NCI-H1092 treated with DMSO at 0.1 percent for 48 hours (cell line): ENCODE measurements around the gene THBD.

Experiments used
- DNase-seq: peaks from one replicate; lab custom pipeline; 2025; lab: John Stamatoyannopoulos, UW

THBD gene

DNA sequence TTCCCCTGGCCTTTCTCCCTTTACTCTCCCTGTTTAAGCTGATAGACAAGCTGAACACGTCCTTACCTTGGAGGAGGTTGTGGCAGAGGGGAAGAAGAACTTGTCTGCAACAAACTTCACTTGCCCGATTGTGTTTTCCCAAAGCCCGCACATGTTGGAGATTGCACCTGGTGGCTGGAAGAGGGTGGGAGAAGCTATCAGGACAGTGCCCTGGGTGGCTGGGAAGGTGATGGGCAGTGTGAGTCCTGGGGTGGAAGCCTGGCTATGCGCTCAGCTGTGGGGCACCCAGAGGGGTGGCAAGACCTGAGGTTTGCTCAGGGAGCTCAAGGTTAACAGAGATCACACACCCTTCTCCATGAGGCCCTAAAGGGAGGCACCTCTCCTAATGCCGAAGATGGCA, 39.4 kb downstream of the THBD start:
- DNase-seq, result no peak

DNA sequence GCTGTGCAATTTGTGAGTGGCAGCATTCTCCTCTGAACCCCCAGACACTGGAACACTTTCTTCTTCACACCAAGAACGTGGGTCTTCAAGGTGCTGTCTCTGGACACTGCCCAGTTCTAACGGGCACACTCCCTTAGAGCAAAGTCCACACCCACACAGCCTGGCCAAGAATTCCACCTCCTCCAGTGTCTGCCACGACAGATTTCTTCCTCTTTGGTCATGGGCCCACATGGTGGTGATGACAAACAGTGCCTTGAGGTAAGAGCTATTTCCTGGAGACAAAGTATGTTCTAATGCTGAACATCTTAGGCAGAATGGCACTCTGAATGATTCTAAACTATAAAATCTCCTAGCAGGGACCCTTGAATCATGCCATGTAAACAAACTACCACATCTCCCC, 39.8 kb downstream of the THBD start:
- DNase-seq, result no peak

DNA sequence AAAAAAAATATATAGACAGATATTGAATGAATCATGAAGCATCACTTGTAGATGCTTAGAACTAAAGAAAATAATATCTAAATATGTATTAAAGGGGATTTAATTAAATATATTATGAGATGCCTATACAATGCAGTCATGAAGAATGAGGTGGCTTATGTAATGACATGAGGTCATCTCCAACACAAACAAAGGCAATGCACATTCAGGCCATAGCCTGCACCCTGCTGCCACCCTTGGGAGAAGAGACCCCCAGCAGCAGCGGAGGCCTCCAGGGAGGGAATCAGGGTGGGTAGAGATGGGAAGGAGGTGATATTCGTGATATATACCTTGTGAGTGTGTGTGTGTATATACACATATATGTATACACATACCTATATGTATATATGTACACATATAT, 40.8 kb downstream of the THBD start:
- DNase-seq, result no peak

DNA sequence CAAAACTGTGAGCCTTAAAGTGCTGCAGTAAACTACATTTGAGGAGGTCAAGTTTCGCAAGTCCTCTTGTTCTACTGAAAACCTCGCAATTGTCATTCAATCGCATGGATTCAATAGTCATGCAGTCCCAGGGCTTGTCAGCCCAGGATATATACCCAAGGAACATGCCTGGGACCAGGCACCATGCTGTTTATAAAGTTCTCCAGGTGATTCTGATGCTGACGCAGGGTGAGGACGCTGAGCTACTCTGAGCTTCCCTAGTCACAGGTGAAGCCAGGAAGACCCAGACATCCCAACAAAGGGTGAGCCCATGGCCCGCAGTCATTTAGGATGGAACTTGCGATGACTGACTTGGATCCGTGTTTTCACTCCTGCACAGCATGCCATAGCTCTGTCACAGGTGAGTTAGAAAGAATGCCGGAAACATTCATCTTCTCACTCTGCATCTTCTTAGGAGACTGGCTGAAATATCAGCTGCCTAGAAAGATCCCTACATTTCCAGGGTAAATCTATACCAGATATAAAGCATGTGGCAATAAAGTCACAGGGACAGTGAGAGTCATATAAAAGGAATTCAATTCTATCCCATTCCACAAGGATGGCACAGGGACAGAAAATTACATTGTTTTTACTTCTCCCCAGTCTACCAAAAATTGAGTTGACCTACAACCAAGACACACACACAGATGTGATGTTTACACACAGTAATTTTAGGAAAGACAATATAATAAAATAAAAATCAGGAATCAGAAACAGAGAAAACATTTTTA, 41.4 kb downstream of the THBD start:
- no peak for DNase-seq

DNA sequence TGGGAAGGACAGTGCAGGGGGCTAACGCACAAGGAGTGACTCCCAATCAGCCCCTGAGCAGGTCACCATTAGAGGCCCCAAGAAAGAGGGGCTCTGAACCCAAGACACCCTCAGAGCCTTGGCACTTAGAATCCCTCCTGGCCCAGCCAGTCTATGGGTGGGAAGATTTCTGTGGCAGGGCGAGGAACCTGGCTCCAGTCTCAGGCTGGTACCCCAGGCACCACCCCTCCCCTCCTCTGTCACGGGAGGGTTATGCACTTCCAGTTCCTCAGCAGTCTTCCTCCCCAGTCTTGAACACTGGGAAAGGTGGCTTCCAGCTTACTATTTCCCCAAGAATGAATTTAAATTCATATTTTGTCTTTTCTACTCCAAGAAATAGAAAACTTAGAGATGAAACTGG, 42.0 kb downstream of the THBD start:
- no peak for DNase-seq

DNA sequence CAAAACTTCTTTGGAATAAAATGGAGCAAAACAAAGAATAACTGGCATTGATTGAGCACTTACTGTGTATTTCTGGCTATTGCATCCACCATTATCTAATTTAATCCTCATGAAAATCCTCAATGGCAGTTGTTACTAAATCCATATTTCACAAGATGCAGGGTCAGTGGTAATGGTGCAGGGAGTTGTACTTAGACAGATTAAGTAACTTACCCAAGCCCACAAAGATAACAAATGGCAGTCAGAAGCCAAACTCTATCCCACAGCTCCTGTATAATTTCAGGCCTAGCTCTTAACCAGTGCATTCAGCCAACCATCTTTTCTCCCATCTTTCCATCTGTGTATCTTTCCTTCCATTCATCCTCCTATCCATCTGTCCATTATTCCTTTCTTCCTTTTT, 43.7 kb downstream of the THBD start:
- DNase-seq, result no peak

DNA sequence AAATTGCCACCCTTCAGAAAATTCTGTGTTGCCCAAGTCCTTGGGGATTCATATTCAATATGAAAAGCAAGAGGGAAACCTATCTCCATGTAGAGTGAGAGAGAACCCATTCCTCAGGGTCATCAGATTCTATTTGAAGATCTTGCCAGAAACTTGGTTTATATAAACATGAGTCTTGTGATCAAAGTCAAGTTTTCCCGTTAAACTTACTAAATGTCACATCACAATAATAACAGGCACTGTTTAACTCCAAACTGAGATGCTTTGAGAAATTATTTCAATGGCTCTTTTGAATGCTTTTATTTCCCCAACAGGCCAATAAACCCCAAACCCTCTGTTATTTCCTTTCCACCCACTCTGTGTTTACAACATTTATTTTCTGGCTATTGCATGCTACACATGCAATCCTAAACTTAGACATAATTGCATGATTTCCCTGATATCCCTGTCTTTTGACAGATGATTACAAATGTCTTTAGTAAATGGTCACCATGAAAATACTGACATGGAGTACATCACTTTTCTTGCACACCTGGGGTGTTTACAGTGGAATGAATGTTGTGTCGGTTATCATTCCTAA, 45.5 kb downstream of the THBD start:
- no peak for DNase-seq

DNA sequence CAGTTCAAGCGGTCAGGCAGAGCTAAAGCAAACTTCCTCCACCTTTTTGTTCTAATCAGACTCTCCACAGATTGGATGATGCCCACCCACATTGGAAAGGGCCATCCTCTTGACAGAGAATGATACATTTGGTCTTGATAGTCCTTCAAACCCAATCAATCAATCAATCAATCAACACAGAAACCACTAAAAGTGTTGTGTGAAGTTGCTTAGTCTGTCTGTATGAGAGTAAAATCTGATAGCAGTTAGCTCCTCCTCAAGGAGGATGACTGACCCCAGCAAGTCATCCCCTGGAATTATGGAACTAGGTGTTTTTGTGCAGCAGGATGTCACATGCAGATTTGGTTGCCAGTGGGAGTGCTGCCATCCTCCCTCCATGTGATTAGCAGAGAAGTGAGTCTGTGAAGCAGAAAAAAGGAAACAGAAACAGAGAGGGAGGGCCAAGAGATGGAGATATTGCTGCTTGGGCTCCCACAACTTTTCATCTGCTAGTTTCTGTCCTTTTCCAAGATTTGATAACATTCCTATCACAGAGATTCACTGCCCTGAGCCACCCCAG, 46.3 kb downstream of the THBD start:
- no peak for DNase-seq

DNA sequence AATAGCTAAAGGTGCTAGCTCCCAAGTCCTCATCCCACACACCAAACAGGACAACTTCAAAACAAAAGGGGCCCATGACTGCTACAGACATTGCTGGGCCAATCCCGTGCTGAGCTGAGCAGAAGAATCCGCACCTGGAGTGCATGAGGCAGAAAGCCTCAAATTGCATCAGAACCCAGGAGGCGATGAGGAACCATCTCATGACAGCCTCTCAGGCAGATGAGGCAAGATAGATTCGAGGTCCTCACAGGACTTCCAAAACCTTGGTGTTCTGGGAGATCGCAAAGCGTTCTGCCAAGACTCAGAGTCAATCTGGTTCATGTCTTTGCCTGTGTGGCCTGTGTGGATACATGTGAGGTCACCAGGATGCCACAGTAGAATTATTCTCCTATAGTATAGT, 47.2 kb downstream of the THBD start:
- DNase-seq, result no peak

DNA sequence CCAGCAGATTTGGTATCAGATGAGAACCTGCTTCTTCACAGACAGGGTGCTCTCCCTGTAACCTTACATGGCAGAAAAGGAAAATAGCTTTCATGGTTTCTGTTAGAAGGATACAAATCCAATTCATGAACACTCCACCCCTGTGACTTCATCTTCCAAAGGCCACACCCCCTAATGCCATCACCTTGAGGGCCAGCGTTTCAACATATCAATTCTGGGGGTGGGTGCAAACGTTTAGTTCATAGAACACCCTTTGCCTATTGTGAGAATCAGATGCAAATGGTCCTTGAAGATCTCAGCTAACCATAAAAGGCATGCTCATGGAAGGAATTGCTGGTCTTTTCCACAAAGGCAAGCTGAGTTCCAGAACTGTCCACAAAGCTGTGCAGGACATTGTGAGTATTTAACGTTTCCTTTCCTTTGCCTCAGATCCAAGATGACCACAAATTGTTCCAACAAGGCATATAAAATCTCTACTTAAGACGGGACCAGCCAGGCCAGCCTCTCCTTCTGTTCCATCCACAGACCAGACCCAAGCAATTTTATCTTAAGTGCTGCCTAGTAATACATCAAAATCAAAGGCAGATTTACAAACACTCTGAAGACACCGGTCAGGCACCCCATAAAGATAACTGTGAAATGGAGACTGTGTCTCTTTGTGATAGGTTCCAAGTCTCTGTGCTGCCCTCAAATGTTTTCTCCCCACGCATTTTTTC, 49.1 kb downstream of the THBD start:
- DNase-seq, result no peak

DNA sequence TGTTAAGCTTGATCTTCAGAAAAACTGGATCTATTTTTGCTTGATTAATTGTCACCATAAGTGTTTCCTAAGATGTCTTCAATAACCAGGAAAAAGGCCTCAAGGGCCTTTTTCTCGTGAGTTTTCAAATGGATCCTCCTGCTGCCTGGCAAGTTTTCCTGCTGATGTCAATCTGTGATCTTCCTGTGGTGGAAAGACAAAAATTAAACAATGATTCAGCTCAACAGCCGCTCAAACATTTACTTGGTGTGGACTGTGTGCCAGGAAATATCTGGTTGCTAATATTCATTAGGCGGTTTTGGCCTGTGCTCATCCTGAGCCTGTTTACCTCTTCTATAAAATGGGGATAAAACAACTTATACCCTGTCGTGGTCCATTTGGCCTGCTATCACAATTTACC, 49.7 kb downstream of the THBD start:
- no peak for DNase-seq

DNA sequence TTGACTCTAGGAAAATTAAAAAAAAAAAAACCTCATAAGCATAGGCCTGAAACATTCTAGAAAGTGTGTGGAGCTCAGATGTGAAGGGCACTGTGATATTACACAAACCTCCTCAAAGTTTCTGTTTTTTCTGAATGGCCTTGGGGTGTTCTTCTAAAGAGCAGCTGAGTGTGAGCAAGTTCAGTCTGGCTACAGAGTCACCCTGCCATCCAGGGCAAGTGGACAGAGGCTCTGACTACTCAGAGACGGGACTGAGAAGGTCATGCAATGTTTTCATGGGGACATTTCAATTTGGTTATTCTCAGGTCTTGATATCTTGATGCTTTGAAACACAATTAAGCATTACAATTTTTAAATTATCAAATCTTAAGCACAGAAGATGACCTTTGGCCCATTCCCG, 51.0 kb downstream of the THBD start:
- no peak for DNase-seq

DNA sequence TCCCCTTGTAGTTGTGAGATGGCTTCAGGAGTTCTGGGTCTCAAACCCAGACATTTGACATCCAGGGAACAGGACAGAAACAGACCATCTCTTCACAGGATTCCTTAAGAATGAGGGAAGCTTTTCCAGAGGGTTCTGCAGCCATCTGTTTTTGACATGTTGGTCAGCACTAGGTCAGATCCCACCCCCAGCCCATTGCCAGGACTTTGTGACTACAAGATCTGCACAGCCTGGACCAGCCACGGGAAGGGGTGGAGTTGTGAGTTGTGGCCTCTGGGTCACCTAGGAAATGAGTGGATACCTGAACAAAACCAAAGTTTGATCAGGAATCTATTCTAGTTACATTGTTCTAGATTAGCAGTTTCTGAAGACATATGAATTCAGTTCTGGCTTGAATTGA, 53.5 kb downstream of the THBD start:
- DNase-seq, result no peak
